GM23338 (cell line): ENCODE results near the gene DNAI2. TPM values are rescaled to one million over a fixed set of nuclear protein-coding genes. Genes with fewer than 3 reads are reported as not detected.

Experiments used
- ATAC-seq: fragments of 200-7000 bp; cut with Tn5 transposase; 3 replicates; pipeline ENCODE4 v1.9.1; 2020
- DNase-seq: peaks from one replicate; pipeline ENCODE4 v3.0.0-alpha.2; 2015; ENCODE audit warnings: low spot score
- H2AFZ ChIP-seq: fragments of 200-600 bp; sonication (generic); 2 replicates; pipeline ENCODE4 v1.8.0; 2016; ENCODE audit warnings: antibody characterized with exemption, mild to moderate bottlenecking, moderate library complexity
- H3F3A ChIP-seq: fragments of 200-600 bp; sonication (generic); replicated peaks from 2 replicates; pipeline ENCODE4 v1.8.0; 2017; ENCODE audit warnings: antibody characterized with exemption, mixed run types, low read depth
- H3K27ac ChIP-seq: fragments of 200-600 bp; sonication (generic); 2 replicates; pipeline ENCODE4 v1.6.1; 2016; ENCODE audit warnings: low read depth
- H3K27me3 ChIP-seq: fragments of 200-600 bp; sonication (generic); 2 replicates; pipeline ENCODE4 v1.8.0; 2016; ENCODE audit warnings: mild to moderate bottlenecking, mixed run types, moderate library complexity; ENCODE audit not compliant: insufficient read depth
- H3K36me3 ChIP-seq: fragments of 200-600 bp; sonication (generic); 2 replicates; pipeline ENCODE4 v1.8.0; 2016; ENCODE audit warnings: mild to moderate bottlenecking; ENCODE audit not compliant: insufficient read depth
- H3K4me1 ChIP-seq: fragments of 200-600 bp; sonication (generic); 2 replicates; pipeline ENCODE4 v1.8.0; 2016; ENCODE audit warnings: mild to moderate bottlenecking, moderate library complexity; ENCODE audit not compliant: insufficient read depth
- H3K4me2 ChIP-seq: fragments of 200-600 bp; sonication (generic); 2 replicates; pipeline ENCODE4 v1.7.1; 2017; ENCODE audit warnings: mixed run types
- H3K4me3 ChIP-seq: fragments of 200-600 bp; sonication (generic); 2 replicates; pipeline ENCODE4 v1.6.1; 2016; ENCODE audit warnings: mixed run types
- H3K79me2 ChIP-seq: fragments of 200-600 bp; sonication (generic); replicated peaks from 2 replicates; pipeline ENCODE4 v1.8.0; 2017; ENCODE audit warnings: mild to moderate bottlenecking; ENCODE audit not compliant: insufficient read depth
- H3K9me2 ChIP-seq: fragments of 200-600 bp; sonication (generic); 2 replicates; pipeline ENCODE4 v1.8.0; 2017; ENCODE audit not compliant: insufficient read depth
- H4K20me1 ChIP-seq: fragments of 200-600 bp; sonication (generic); replicated peaks from 2 replicates; pipeline ENCODE4 v1.8.0; 2017; ENCODE audit warnings: mild to moderate bottlenecking; ENCODE audit not compliant: insufficient read depth
- H3K27ac Mint-ChIP-seq: 2 replicates; pipeline ENCODE4 v1.8.0; 2020; ENCODE audit warnings: inconsistent platforms, mild to moderate bottlenecking, moderate library complexity, mixed read lengths
- H3K27me3 Mint-ChIP-seq: 3 replicates; pipeline ENCODE4 v1.8.0; 2022; ENCODE audit warnings: low read depth, mild to moderate bottlenecking, moderate library complexity, mixed read lengths, inconsistent platforms; ENCODE audit not compliant: insufficient read depth, poor library complexity
- H3K36me3 Mint-ChIP-seq: 3 replicates; pipeline ENCODE4 v1.8.0; 2021; ENCODE audit warnings: low read depth, mild to moderate bottlenecking, inconsistent platforms, moderate library complexity, mixed read lengths
- H3K4me1 Mint-ChIP-seq: 3 replicates; pipeline ENCODE4 v1.8.0; 2020; ENCODE audit warnings: mild to moderate bottlenecking, inconsistent platforms, mixed read lengths
- H3K4me3 Mint-ChIP-seq: 3 replicates; pipeline ENCODE4 v1.8.0; 2021; ENCODE audit warnings: moderate library complexity, mild to moderate bottlenecking, inconsistent platforms, mixed read lengths
- H3K9me3 Mint-ChIP-seq: 3 replicates; pipeline ENCODE4 v1.8.0; 2020; ENCODE audit warnings: moderate library complexity, mild to moderate bottlenecking, inconsistent platforms, mixed read lengths
- CREB1 ChIP-seq: fragments of 250-450 bp; sonication (Bioruptor Pico); IDR thresholded peaks from 2 replicates; pipeline ENCODE4 v1.5.0; 2020; ENCODE audit warnings: low read depth, mild to moderate bottlenecking, moderate library complexity
- CTCF ChIP-seq, 2 experiments: fragments of 200-600 bp in 1 of 2; sonication (generic) in 1 of 2; conservative IDR thresholded peaks; 2 replicates each; pipeline versions ENCODE4 v1.5.1 to v1.6.1; 2016 to 2017; ENCODE audit warnings: antibody characterized with exemption in 2 of 2, low read depth in 2 of 2, mild to moderate bottlenecking in 2 of 2, moderate library complexity in 1 of 2
- ETS1 ChIP-seq: IDR thresholded peaks from 2 replicates; pipeline ENCODE4 v1.6.1; 2016; ENCODE audit warnings: antibody characterized with exemption
- EZH2phosphoT487 ChIP-seq: fragments of 200-600 bp; sonication (generic); IDR thresholded peaks from one replicate; pipeline ENCODE4 v1.8.1; 2018; ENCODE audit warnings: antibody characterized with exemption; ENCODE audit not compliant: unreplicated experiment
- NANOG ChIP-seq: IDR thresholded peaks from 2 replicates; pipeline ENCODE4 v1.6.1; 2016; ENCODE audit warnings: antibody characterized with exemption, borderline replicate concordance
- POLR2AphosphoS5 ChIP-seq: IDR thresholded peaks from 2 replicates; pipeline ENCODE4 v1.6.1; 2016; ENCODE audit warnings: antibody characterized with exemption, low read depth
- STAT1 ChIP-seq: IDR thresholded peaks from one replicate; pipeline ENCODE4 v1.6.1; 2016; ENCODE audit warnings: antibody characterized with exemption; ENCODE audit not compliant: unreplicated experiment
- ZNF114 ChIP-seq: fragments of 250-450 bp; sonication (Bioruptor Pico); IDR thresholded peaks from 2 replicates; pipeline ENCODE4 v1.5.0; 2020; ENCODE audit warnings: mild to moderate bottlenecking, moderate library complexity
- ZNF462 ChIP-seq: fragments of 250-450 bp; sonication (Bioruptor Pico); IDR thresholded peaks from 2 replicates; pipeline ENCODE4 v1.5.0; 2020; ENCODE audit warnings: mild to moderate bottlenecking, moderate library complexity
- polyA plus RNA-seq: library from polyadenylated mRNA; unstranded; fragments of >200 nt; fragmentation: Nextera tagmentation; extraction: Ambion mirVana; gene quantifications from 2 replicates; pipeline ENCODE4 v1.2.1, GENCODE V29; 2016
- total RNA-seq: library from RNA; depleted of rRNA; stranded (reverse); fragments of >200 nt; shearing (Covaris generic); gene quantifications from 2 replicates; pipeline ENCODE4 v1.2.3, GENCODE V29; 2014

DNAI2 gene
- total and polyA plus RNA-seq, 2 experiments from 2014 or later, result 0.21 TPM; not detected in 1

GRCh38 chr17:74289688-74290087 lies 15.7 kb downstream of the DNAI2 start (continued):
- no peak for TF ChIP-seq ZNF462 (CRISPR knock-in tag)

- H3K4me3 ChIP-seq, result no peak overlapping the region
- no peak overlapping the region for H2AFZ ChIP-seq
- H3K27ac ChIP-seq, result no peak overlapping the region
- no peaks in the 10 kb centered on the region for H3K79me2 ChIP-seq
- no peak overlapping the region for H3K27ac Mint-ChIP-seq
- 0 out of 2 replicates have a peak, but pooled peaks cover 3% of the 10 kb centered on the region for H3K4me1 ChIP-seq
- no peaks in the 10 kb centered on the region for H3K36me3 ChIP-seq
- no peak for TF ChIP-seq NANOG
- no peak for TF ChIP-seq CREB1
- no peak for TF ChIP-seq ZNF114 (CRISPR knock-in tag)
- TF ChIP-seq STAT1, result no peak
- no peak for TF ChIP-seq POLR2AphosphoS5
- TF ChIP-seq EZH2phosphoT487, result no peak
- TF ChIP-seq ETS1, result no peak
- TF ChIP-seq CTCF (conservative IDR thresholded peaks at IDR 0.05; ENCODE audit: low read depth in 2 of 2), result peak; percentile 9 to 24; a peak in 2 of 4 replicates
- no peak overlapping the region for H3K4me2 ChIP-seq
- no peaks in the 10 kb centered on the region; the same call in 2 of the 3 replicates for H3K4me1 Mint-ChIP-seq
- ATAC-seq (no peak), DNase-seq (peak; percentile 26)
- no peaks in the 10 kb centered on the region for H3K9me2 ChIP-seq
- H3K4me3 Mint-ChIP-seq, result no peak overlapping the region
- no peaks in the 10 kb centered on the region for H3F3A ChIP-seq
- H3K36me3 Mint-ChIP-seq, result no peaks in the 10 kb centered on the region; the same call in 2 of the 3 replicates
- no peaks in the 10 kb centered on the region; the same call in 2 of the 3 replicates for H3K9me3 Mint-ChIP-seq
- no peaks in the 10 kb centered on the region for H3K27me3 ChIP-seq
- peaks cover 3% of the 10 kb centered on the region for H3K27me3 Mint-ChIP-seq
- H4K20me1 ChIP-seq, result no peaks in the 10 kb centered on the region
Observed at GRCh38 chr17:74290340-74290739, 16.3 kb downstream of the DNAI2 start.
